ENCODE measurements around the gene EXOC7. TPM values are rescaled to one million over a fixed set of nuclear protein-coding genes. Genes with fewer than 3 reads are reported as not detected.

EXOC7 gene
- total RNA-seq, 1 experiment from 2014 or later = 160 TPM

DNA sequence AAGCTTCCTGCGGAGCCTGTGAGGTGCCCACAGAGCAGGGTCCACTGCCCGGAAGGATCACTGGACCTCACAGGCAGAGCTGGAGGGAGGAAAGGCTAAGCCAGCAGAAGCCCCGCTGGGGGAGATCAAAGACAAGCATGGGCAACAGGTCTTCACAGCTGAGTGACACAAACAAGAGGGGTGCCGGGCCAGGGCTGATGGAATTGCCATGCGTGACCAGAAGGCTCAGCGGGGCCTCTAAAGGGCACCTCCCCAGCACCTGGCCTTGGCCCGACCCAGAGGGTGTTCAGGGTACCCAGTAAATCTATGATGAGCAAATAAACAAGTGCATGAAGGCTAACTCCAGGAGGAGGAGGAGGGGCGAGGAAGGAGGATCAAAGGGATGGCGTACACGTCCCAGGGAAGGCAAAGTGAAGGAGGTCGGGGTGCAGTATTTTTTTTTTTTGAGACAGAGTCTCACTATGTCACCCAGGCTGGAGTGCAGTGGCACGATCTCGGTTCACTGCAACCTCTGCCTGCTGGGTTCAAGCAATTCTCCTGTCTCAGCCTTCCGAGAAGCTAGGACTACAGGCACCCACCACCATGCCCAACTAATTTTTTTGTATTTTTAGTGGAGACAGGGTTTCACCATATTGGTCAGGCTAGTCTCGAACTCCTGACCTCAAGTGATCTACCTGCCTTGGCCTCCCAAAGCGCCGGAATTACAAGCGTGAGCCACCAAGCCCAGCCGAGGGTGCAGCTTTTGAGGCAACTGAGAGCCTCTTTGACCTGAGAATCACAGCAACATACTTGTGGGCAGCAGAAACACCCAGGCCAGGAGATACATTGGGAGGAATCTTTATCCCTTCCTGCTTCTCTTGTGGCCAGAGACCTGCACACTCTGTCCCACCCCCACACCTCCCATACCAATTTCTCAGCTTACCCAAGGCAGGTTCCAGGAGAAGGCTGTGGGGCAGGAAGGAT is 16.1 kb upstream of the EXOC7 start:
- H2AFZ ChIP-seq (ENCODE audit: low read length) = no peak overlapping the region
- no peaks in the 10 kb centered on the region for H4K20me1 ChIP-seq (ENCODE audit: control insufficient read depth, insufficient read depth, insufficient read length)
- Mint-ChIP-seq H3K4me1 (peaks cover 26 to 27% of the 10 kb centered on the region in 2 experiments), H3K36me3 (ENCODE audit: insufficient read depth in 1 of 3, low read depth in 3 of 3) (no peaks in the 10 kb centered on the region), H3K9me3 (peaks cover 0 to 2% of the 10 kb centered on the region in 2 experiments; a peak in 1 of 5 replicates), H3K27me3 (ENCODE audit: low read depth) (peaks cover 5% of the 10 kb centered on the region), H3K4me3 (no peak overlapping the region), H3K27ac (no peak overlapping the region)
- H3T11ph ChIP-seq (ENCODE audit: low read length) = no peak overlapping the region
- H4K5ac ChIP-seq (ENCODE audit: insufficient read length, low read depth, low read length) = no peak overlapping the region
- no peaks in the 10 kb centered on the region for H3K9me3 ChIP-seq (ENCODE audit: control insufficient read depth, low read depth, low read length)
- no peak overlapping the region for H3K56ac ChIP-seq (ENCODE audit: insufficient read length, low read depth, low read length)
- H3K14ac ChIP-seq (ENCODE audit: insufficient read depth, low read length) = no peak overlapping the region
- no peaks in the 10 kb centered on the region for H3K27me3 ChIP-seq (ENCODE audit: insufficient read depth, low read length)
- TF ChIP-seq, protein P1, sequence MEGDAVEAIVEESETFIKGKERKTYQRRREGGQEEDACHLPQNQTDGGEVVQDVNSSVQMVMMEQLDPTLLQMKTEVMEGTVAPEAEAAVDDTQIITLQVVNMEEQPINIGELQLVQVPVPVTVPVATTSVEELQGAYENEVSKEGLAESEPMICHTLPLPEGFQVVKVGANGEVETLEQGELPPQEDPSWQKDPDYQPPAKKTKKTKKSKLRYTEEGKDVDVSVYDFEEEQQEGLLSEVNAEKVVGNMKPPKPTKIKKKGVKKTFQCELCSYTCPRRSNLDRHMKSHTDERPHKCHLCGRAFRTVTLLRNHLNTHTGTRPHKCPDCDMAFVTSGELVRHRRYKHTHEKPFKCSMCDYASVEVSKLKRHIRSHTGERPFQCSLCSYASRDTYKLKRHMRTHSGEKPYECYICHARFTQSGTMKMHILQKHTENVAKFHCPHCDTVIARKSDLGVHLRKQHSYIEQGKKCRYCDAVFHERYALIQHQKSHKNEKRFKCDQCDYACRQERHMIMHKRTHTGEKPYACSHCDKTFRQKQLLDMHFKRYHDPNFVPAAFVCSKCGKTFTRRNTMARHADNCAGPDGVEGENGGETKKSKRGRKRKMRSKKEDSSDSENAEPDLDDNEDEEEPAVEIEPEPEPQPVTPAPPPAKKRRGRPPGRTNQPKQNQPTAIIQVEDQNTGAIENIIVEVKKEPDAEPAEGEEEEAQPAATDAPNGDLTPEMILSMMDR (conservative IDR thresholded peaks at IDR 0.05) = no peak
- no peak overlapping the region for H2AK5ac ChIP-seq (ENCODE audit: insufficient read length, low read length)
- no peak overlapping the region for H3K4ac ChIP-seq (ENCODE audit: low read depth, low read length)
- no peak overlapping the region for H3K18ac ChIP-seq (ENCODE audit: insufficient read length, low read depth, low read length)
- H3K23me2 ChIP-seq (ENCODE audit: insufficient read length, low read depth, low read length, poor library complexity, severe bottlenecking) = no peaks in the 10 kb centered on the region
- H2BK20ac ChIP-seq (ENCODE audit: low read depth, low read length, poor library complexity, severe bottlenecking) = no peak overlapping the region
- no peak overlapping the region for H3K27ac ChIP-seq (ENCODE audit: insufficient read length, low read depth, low read length)
- no peak overlapping the region for H3K9ac ChIP-seq (ENCODE audit: extremely low read depth, insufficient read length, low read length)
- no peak overlapping the region for H4K8ac ChIP-seq (replicated peaks; ENCODE audit: insufficient read length, low read depth, low read length)
- H3K23ac ChIP-seq (ENCODE audit: insufficient read length, low read depth, low read length) = no peak overlapping the region
- WGBS (ENCODE audit: extremely low coverage, insufficient read length, low lambda C conversion rate) = no CpG with 5 or more reads among the region's 19 CpGs
- H2BK12ac ChIP-seq (ENCODE audit: insufficient read length, low read depth, low read length) = no peak overlapping the region
- H2BK15ac ChIP-seq (ENCODE audit: low read depth, low read length) = no peak overlapping the region
- H3K4me2 ChIP-seq (ENCODE audit: insufficient read depth, insufficient read length, low read length) = no peak overlapping the region
- H2BK120ac ChIP-seq (ENCODE audit: low read depth, low read length, poor library complexity, severe bottlenecking) = no peak overlapping the region
- H2BK5ac ChIP-seq (ENCODE audit: insufficient read length, low read length) = no peak overlapping the region
- H3K79me1 ChIP-seq (ENCODE audit: insufficient read depth, low read depth, low read length, poor library complexity, severe bottlenecking) = no peaks in the 10 kb centered on the region
- DNase-seq = no peak
- no peaks in the 10 kb centered on the region; the same call in 1 of the 2 replicates for H3K4me1 ChIP-seq (ENCODE audit: insufficient read depth, low read length)
- H4K91ac ChIP-seq (ENCODE audit: insufficient read length, low read depth, low read length) = no peak overlapping the region
- no peaks in the 10 kb centered on the region for H3K79me2 ChIP-seq (ENCODE audit: insufficient read depth, low read length)
